ENCODE results near the gene PNPLA3. TPM values are rescaled to one million over a fixed set of nuclear protein-coding genes. Genes with fewer than 3 reads are reported as not detected.

PNPLA3 gene
- total RNA-seq, 2 donors from 2014 or later: 48.1 to 52.6 TPM

DNA sequence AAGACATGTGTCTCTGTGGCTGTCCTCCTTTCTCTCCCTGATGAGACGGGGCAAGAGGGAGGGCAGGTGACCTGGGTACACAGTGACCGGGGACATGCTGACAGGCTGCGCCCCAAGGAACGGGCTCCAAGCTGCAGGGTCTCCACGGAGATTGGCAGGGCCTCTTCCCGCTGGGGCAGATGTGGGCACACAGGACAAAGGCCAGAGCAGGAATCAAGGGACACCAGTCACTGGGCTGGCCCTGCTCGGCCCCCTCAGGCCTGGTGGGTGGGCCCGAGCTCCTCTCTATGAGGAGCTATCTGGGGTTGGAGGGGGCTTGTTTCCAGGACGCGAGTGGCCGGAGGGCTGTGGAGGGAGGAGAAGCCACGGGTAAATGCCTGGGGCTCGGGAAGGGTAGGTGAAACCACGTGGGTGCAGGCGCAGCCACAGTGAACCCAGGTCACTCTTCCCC, 43.0 kb upstream of the PNPLA3 start:
- Histone ChIP-seq H3K27me3 (ENCODE audit: control insufficient read depth, insufficient read depth, low read length, poor library complexity, severe bottlenecking) (peaks cover 5% of the 10 kb centered on the region), H3K9ac (ENCODE audit: extremely low read depth, low read length, poor library complexity, severe bottlenecking) (no peak overlapping the region), H3K9me3 (ENCODE audit: control insufficient read depth, low read length) (no peaks in the 10 kb centered on the region), H3K27ac (ENCODE audit: low read depth, low read length) (no peak overlapping the region), H3K36me3 (ENCODE audit: control insufficient read depth, insufficient read depth, low read length) (no peaks in the 10 kb centered on the region), H3K4me3 (ENCODE audit: low read length) (no peak overlapping the region), H3K4me1 (ENCODE audit: control insufficient read depth, insufficient read depth, low read length) (peaks cover 3% of the 10 kb centered on the region)
- H3K9me3 Mint-ChIP-seq: no peaks in the 10 kb centered on the region
- H3K4me3 Mint-ChIP-seq: no peak overlapping the region
- no peak overlapping the region for H3K27ac Mint-ChIP-seq
- TF ChIP-seq CTCF (conservative IDR thresholded peaks at IDR 0.05): no peak
- H3K27me3 Mint-ChIP-seq (ENCODE audit: insufficient read depth): no peaks in the 10 kb centered on the region
- WGBS, 2 experiments (ENCODE audit: insufficient coverage in 1 of 2, insufficient read length in 1 of 2): 91 to 100% methylated on average over 5 to 15 of the region's 15 CpGs
- peaks cover 1% of the 10 kb centered on the region for H3K4me1 Mint-ChIP-seq
- DNase-seq: peak; percentile 32
- no peaks in the 10 kb centered on the region for H3K36me3 Mint-ChIP-seq (ENCODE audit: low read depth)

GRCh38 chr22:43881091-43882061, 42.2 kb upstream of the PNPLA3 start:
- H3K27ac Mint-ChIP-seq: no peak overlapping the region
- no peaks in the 10 kb centered on the region for H3K36me3 ChIP-seq (ENCODE audit: control insufficient read depth, insufficient read depth, low read length)
- H3K4me3 ChIP-seq (ENCODE audit: low read length): no peak overlapping the region
- no peak overlapping the region for H3K9ac ChIP-seq (ENCODE audit: extremely low read depth, low read length, poor library complexity, severe bottlenecking)
- DNase-seq: peak; percentile 42
- H3K27me3 Mint-ChIP-seq (ENCODE audit: insufficient read depth): no peaks in the 10 kb centered on the region
- peaks cover 1% of the 10 kb centered on the region for H3K4me1 Mint-ChIP-seq
- H3K9me3 Mint-ChIP-seq: no peaks in the 10 kb centered on the region
- H3K4me1 ChIP-seq (ENCODE audit: control insufficient read depth, insufficient read depth, low read length): peaks cover 3% of the 10 kb centered on the region
- TF ChIP-seq CTCF (conservative IDR thresholded peaks at IDR 0.05): no peak
- no peaks in the 10 kb centered on the region for H3K27me3 ChIP-seq (ENCODE audit: control insufficient read depth, insufficient read depth, low read length, poor library complexity, severe bottlenecking)
- WGBS, 2 experiments (ENCODE audit: insufficient coverage in 1 of 2, insufficient read length in 1 of 2): 87 to 92% methylated on average over 9 to 19 of the region's 19 CpGs
- no peaks in the 10 kb centered on the region for H3K9me3 ChIP-seq (ENCODE audit: control insufficient read depth, low read length)
- H3K36me3 Mint-ChIP-seq (ENCODE audit: low read depth): no peaks in the 10 kb centered on the region
- H3K27ac ChIP-seq (ENCODE audit: low read depth, low read length): no peak overlapping the region
- H3K4me3 Mint-ChIP-seq: no peak overlapping the region

DNA sequence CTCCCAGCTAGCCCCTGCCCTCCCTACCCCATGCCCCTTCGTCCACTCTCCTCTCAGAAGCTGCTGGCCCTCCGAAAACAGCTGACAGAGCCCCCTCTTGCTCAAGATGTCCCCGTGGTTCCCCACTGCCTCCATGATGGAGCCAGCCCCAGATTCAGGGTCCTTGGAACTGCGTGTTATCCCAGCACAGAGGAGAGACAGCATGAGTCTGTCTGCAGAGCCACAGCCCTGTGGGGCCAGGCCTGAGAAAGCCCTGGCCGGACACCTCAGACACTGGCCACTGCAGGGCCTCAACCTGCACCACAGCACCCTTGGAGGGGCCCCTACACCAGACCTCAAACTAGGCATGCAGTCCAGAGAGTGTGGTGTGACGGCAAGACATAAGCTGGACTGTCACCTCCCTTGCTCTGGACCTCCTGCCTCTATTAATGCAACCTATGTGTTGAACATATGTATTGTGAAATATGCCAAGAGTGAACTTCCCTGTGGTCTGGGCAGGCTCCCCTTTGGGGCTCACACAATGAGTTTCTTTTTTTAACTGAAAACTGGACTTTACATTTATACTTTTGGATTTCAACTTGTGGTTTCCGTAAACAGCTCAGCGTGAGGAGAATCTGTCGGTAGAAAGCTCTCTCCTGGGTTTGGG, 41.4 kb upstream of the PNPLA3 start:
- H3K36me3 ChIP-seq (ENCODE audit: control insufficient read depth, insufficient read depth, low read length): no peaks in the 10 kb centered on the region
- 88 to 91% methylated on average over 6 to 9 of the region's 9 CpGs for whole genome bisulfite sequencing, 2 experiments (ENCODE audit: insufficient coverage in 1 of 2, insufficient read length in 1 of 2)
- H3K4me1 ChIP-seq (ENCODE audit: control insufficient read depth, insufficient read depth, low read length): peaks cover 3% of the 10 kb centered on the region
- H3K27ac ChIP-seq (ENCODE audit: low read depth, low read length): no peak overlapping the region
- H3K9ac ChIP-seq (ENCODE audit: extremely low read depth, low read length, poor library complexity, severe bottlenecking): no peak overlapping the region
- H3K27me3 ChIP-seq (ENCODE audit: control insufficient read depth, insufficient read depth, low read length, poor library complexity, severe bottlenecking): no peaks in the 10 kb centered on the region
- Mint-ChIP-seq H3K36me3 (ENCODE audit: low read depth) (no peaks in the 10 kb centered on the region), H3K27ac (no peak overlapping the region), H3K4me1 (peaks cover 1% of the 10 kb centered on the region), H3K4me3 (no peak overlapping the region), H3K9me3 (no peaks in the 10 kb centered on the region), H3K27me3 (ENCODE audit: insufficient read depth) (no peaks in the 10 kb centered on the region)
- no peaks in the 10 kb centered on the region for H3K9me3 ChIP-seq (ENCODE audit: control insufficient read depth, low read length)
- DNase-seq: peak; percentile 28
- no peak for TF ChIP-seq CTCF (conservative IDR thresholded peaks at IDR 0.05)
- H3K4me3 ChIP-seq (ENCODE audit: low read length): no peak overlapping the region
